ENCODE measurements around the gene PALM. TPM values are rescaled to one million over a fixed set of nuclear protein-coding genes. Genes with fewer than 3 reads are reported as not detected.

The PALM gene
- total RNA-seq, 1 experiment from 2014 or later = 10.8 TPM

DNA sequence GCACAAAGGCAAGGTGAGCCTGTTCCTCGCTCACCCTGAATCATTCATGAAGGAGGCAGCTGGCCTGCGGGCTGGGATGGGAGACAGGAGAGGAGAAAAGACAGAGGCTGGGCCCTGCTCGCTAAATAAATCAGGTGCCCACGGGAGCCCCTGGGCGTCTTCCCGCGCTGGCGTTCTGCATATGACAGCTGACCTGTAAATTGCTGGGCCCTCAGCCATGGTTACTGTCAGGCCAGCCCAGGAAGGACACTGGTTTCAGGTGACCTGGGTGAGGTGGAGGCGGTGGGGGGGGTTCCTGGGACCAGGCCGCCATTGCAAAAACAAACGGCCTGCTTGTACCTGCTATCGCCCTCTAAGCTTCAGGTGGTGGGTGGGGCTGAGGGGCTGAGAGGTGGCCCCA, 85.1 kb downstream of the PALM start:
- Histone ChIP-seq H3K4me1 (ENCODE audit: insufficient read depth, low read length) (no peaks in the 10 kb centered on the region), H3K27me3 (ENCODE audit: low read length) (no peaks in the 10 kb centered on the region), H3K79me2 (ENCODE audit: low read length) (peaks cover 10% of the 10 kb centered on the region), H3K9ac (ENCODE audit: low read length) (no peak overlapping the region), H3K36me3 (ENCODE audit: low read depth, low read length) (peaks cover 8% of the 10 kb centered on the region), H4K20me1 (ENCODE audit: low read length) (peaks cover 9% of the 10 kb centered on the region), H3K4me3 (ENCODE audit: low read length) (no peak overlapping the region), H3K4me2 (ENCODE audit: low read length) (no peak overlapping the region), H3F3A (ENCODE audit: low read length, unreplicated experiment) (no peaks in the 10 kb centered on the region), H3K9me3 (ENCODE audit: low read length) (no peaks in the 10 kb centered on the region), H3K27ac (ENCODE audit: low read length) (no peak overlapping the region), H3K9me2 (replicated peaks; ENCODE audit: low read length) (no peaks in the 10 kb centered on the region), H2AFZ (ENCODE audit: low read length) (no peak overlapping the region)
- TF ChIP-seq EZH2 (IDR thresholded peaks at IDR 0.05; ENCODE audit: low read length, unreplicated experiment) (no peak), EZH2phosphoT487 (IDR thresholded peaks at IDR 0.05; ENCODE audit: borderline replicate concordance, low read length) (no peak)
- TF ChIP-seq, protein P1, sequence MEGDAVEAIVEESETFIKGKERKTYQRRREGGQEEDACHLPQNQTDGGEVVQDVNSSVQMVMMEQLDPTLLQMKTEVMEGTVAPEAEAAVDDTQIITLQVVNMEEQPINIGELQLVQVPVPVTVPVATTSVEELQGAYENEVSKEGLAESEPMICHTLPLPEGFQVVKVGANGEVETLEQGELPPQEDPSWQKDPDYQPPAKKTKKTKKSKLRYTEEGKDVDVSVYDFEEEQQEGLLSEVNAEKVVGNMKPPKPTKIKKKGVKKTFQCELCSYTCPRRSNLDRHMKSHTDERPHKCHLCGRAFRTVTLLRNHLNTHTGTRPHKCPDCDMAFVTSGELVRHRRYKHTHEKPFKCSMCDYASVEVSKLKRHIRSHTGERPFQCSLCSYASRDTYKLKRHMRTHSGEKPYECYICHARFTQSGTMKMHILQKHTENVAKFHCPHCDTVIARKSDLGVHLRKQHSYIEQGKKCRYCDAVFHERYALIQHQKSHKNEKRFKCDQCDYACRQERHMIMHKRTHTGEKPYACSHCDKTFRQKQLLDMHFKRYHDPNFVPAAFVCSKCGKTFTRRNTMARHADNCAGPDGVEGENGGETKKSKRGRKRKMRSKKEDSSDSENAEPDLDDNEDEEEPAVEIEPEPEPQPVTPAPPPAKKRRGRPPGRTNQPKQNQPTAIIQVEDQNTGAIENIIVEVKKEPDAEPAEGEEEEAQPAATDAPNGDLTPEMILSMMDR (conservative IDR thresholded peaks at IDR 0.05; ENCODE audit: low read depth, low read length) = no peak
- POLR2A ChIA-PET (ENCODE audit: unreplicated experiment) = no interaction called here
- no TSS peak for BruUV-seq (replicated peaks)
- intact Hi-C loops (cut with micrococcal nuclease) = no loop called here
- DNase-seq (no peak), ATAC-seq (no peak)
- CTCF ChIA-PET = no interaction called here

DNA sequence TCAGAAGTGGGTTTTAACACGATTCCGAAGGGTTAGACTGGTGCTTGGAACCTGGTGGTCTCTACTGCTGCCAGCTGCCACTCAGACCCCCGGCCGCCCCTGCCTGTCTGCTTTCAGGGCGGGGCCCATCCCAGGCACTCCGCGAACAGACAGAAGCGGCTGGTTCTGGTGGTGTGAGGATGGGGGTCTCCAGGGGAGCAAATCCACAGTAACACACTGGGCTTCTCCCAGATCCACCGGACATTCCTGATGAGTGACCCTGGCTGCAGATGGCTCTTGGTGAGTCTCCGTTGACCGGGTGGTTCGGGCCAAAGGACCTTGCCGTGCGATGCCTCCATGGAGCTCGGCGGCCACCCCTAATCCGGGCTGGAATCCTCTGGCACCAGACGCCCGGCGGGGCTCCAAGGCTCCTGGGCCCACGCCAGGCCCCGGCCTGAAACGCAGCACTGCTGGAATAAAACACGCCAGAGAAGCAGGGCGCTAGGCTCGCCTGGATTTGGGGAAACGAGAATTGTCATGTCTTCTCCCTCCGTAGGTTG, 86.4 kb downstream of the PALM start:
- intact Hi-C loops (cut with micrococcal nuclease) = no loop called here
- ATAC-seq (no peak), DNase-seq (no peak)
- no peaks in the 10 kb centered on the region for H3F3A ChIP-seq (ENCODE audit: low read length, unreplicated experiment)
- peaks cover 20% of the 10 kb centered on the region for H3K36me3 ChIP-seq (ENCODE audit: low read depth, low read length)
- ChIA-PET POLR2A (ENCODE audit: unreplicated experiment) (no interaction called here), CTCF (no interaction called here)
- peaks cover 23% of the 10 kb centered on the region for H3K79me2 ChIP-seq (ENCODE audit: low read length)
- no peak overlapping the region for H3K9ac ChIP-seq (ENCODE audit: low read length)
- H3K9me2 ChIP-seq (replicated peaks; ENCODE audit: low read length) = no peaks in the 10 kb centered on the region
- no peak overlapping the region for H3K27ac ChIP-seq (ENCODE audit: low read length)
- TF ChIP-seq EZH2 (IDR thresholded peaks at IDR 0.05; ENCODE audit: low read length, unreplicated experiment) = no peak
- TF ChIP-seq, protein P1 (conservative IDR thresholded peaks at IDR 0.05; ENCODE audit: low read depth, low read length) = no peak
- no peak for TF ChIP-seq EZH2phosphoT487 (IDR thresholded peaks at IDR 0.05; ENCODE audit: borderline replicate concordance, low read length)
- H3K9me3 ChIP-seq (ENCODE audit: low read length) = no peaks in the 10 kb centered on the region
- H2AFZ ChIP-seq (ENCODE audit: low read length) = no peak overlapping the region
- no peak overlapping the region for H3K4me3 ChIP-seq (ENCODE audit: low read length)
- peaks cover 22% of the 10 kb centered on the region for H4K20me1 ChIP-seq (ENCODE audit: low read length)
- peaks cover 8% of the 10 kb centered on the region for H3K4me1 ChIP-seq (ENCODE audit: insufficient read depth, low read length)
- no peak overlapping the region for H3K4me2 ChIP-seq (ENCODE audit: low read length)
- BruUV-seq (replicated peaks) = no TSS peak
- H3K27me3 ChIP-seq (ENCODE audit: low read length) = no peaks in the 10 kb centered on the region

DNA sequence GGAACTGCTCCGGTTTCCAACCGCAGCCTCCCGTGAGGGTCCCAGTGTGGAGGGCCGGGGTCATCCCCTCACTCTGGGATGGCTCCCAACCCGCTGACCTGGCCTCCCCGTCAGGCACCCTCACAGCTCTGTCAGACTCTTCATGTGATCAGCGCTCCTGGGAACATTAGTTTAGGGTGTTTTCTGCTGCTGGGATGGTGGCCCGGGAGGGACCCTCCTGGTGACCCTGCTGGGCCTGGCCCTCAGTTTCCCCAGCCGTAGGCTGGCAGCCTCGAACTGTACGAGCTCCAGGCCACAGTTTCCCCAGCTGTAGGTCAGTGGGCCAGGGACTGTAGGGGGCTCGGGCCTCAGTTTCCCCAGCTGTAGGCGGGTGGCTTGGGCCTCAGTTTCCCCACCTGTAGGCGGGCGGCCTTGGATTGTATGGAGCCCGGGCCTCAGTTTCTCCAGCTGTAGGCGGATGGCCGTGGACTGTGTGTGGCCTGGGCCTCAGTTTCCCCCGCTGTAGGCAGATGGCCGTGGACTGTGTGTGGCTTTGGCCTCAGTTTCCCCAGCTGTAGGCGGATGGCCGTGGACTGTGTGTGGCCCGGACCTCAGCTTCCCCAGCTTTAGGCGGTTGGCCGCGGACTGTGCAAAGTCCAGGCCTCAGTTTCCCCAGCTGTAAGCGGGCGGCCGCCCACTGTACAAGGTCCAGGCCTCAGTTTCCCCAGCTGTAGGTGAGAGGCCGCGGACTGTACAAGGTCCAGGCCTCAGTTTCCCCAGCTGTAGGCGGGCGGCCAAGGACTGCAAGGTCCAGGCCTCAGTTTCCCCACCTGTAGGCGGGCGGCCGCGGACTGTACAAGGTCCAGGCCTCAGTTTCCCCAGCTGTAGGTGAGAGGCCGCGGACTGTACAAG, 87.2 kb downstream of the PALM start:
- peaks cover 30% of the 10 kb centered on the region for H4K20me1 ChIP-seq (ENCODE audit: low read length)
- peak overlapping the region; percentile 77 for H3K9ac ChIP-seq (ENCODE audit: low read length)
- ChIA-PET CTCF (no interaction called here), POLR2A (ENCODE audit: unreplicated experiment) (no interaction called here)
- H3F3A ChIP-seq (ENCODE audit: low read length, unreplicated experiment) = no peaks in the 10 kb centered on the region
- DNase-seq (no peak), ATAC-seq (no peak)
- peaks cover 27% of the 10 kb centered on the region for H3K36me3 ChIP-seq (ENCODE audit: low read depth, low read length)
- H3K9me3 ChIP-seq (ENCODE audit: low read length) = no peaks in the 10 kb centered on the region
- H3K27ac ChIP-seq (ENCODE audit: low read length) = no peak overlapping the region
- H2AFZ ChIP-seq (ENCODE audit: low read length) = no peak overlapping the region; the same call in 1 of the 2 replicates
- peak overlapping the region; percentile 70; the same call in 1 of the 2 replicates for H3K4me3 ChIP-seq (ENCODE audit: low read length)
- peak overlapping the region; percentile 92 for H3K4me2 ChIP-seq (ENCODE audit: low read length)
- no peaks in the 10 kb centered on the region for H3K9me2 ChIP-seq (replicated peaks; ENCODE audit: low read length)
- peaks cover 31% of the 10 kb centered on the region for H3K79me2 ChIP-seq (ENCODE audit: low read length)
- no TSS peak for BruUV-seq (replicated peaks)
- intact Hi-C loops (cut with micrococcal nuclease) = loop anchor here (2.0 kb wide), 1 partner anchor 13 kb away; no protein-coding TSS in a partner anchor
- H3K27me3 ChIP-seq (ENCODE audit: low read length) = no peaks in the 10 kb centered on the region
- H3K4me1 ChIP-seq (ENCODE audit: insufficient read depth, low read length) = peaks cover 16% of the 10 kb centered on the region
- TF ChIP-seq EZH2phosphoT487 (IDR thresholded peaks at IDR 0.05; ENCODE audit: borderline replicate concordance, low read length) (no peak), EZH2 (IDR thresholded peaks at IDR 0.05; ENCODE audit: low read length, unreplicated experiment) (no peak)
- TF ChIP-seq, protein P1 (conservative IDR thresholded peaks at IDR 0.05; ENCODE audit: low read depth, low read length) = no peak

All from PC-3 (cell line).